RWPE2 (cell line): ENCODE data around the gene ITGAV.
"Not testable (repeated sequence)": the region's sequence is repeated elsewhere in the genome, so short reads cannot be mapped to it uniquely, and the experiment has no call there.

ENCODE experiments used
- ATAC-seq: fragments of 200-7000 bp; cut with Tn5 transposase; 3 replicates; pipeline ENCODE4 v1.9.1; 2021; ENCODE audit warnings: low read depth
- DNase-seq: peaks from one replicate; pipeline ENCODE4 v3.0.0-alpha.2; 2020; ENCODE audit warnings: low spot score
- H3K27ac ChIP-seq: fragments of 450-650 bp; 2 replicates; pipeline ENCODE4 v1.5.1; 2017; ENCODE audit warnings: mild to moderate bottlenecking; ENCODE audit not compliant: poor library complexity, severe bottlenecking
- H3K27me3 ChIP-seq: fragments of 250-450 bp; sonication (Bioruptor Pico); 2 replicates; pipeline ENCODE4 v1.5.1; 2021; ENCODE audit warnings: mild to moderate bottlenecking, moderate library complexity; ENCODE audit not compliant: insufficient read depth, poor library complexity, severe bottlenecking
- H3K36me3 ChIP-seq: fragments of 250-450 bp; sonication (Bioruptor Pico); 2 replicates; pipeline ENCODE4 v1.5.1; 2020; ENCODE audit warnings: low read depth, mild to moderate bottlenecking, moderate library complexity
- H3K4me1 ChIP-seq: fragments of 250-450 bp; sonication (Bioruptor Pico); 2 replicates; pipeline ENCODE4 v1.5.1; 2021; ENCODE audit warnings: mild to moderate bottlenecking, moderate library complexity; ENCODE audit not compliant: insufficient read depth, poor library complexity, severe bottlenecking
- H3K4me3 ChIP-seq: fragments of 250-450 bp; sonication (Bioruptor Pico); 2 replicates; pipeline ENCODE4 v1.5.1; 2021; ENCODE audit warnings: mild to moderate bottlenecking, moderate library complexity; ENCODE audit not compliant: severe bottlenecking
- H3K9me3 ChIP-seq: fragments of 250-450 bp; sonication (Bioruptor Pico); 2 replicates; pipeline ENCODE4 v1.5.1; 2021; ENCODE audit warnings: mild to moderate bottlenecking, moderate library complexity; ENCODE audit not compliant: severe bottlenecking
- CTCF ChIP-seq: fragments of 450-650 bp; IDR thresholded peaks from one replicate; pipeline ENCODE4 v1.5.1; 2017; ENCODE audit warnings: mild to moderate bottlenecking, moderate library complexity; ENCODE audit not compliant: poor library complexity, severe bottlenecking

Gene ITGAV

GRCh38 chr2:186561467-186562208 lies 28.2 kb upstream of the ITGAV start:
- TF ChIP-seq CTCF: no peak
- Histone ChIP-seq H3K4me3 (no peak overlapping the region), H3K4me1 (no peaks in the 10 kb centered on the region), H3K9me3 (no peaks in the 10 kb centered on the region), H3K27me3 (no peaks in the 10 kb centered on the region), H3K27ac (no peak overlapping the region), H3K36me3 (no peaks in the 10 kb centered on the region)
- no peak for DNase-seq
- ATAC-seq: no peak

GRCh38 chr2:186562209-186562578 lies 27.7 kb upstream of the ITGAV start:
- TF ChIP-seq CTCF: no peak
- Histone ChIP-seq H3K27ac (no peak overlapping the region), H3K4me3 (no peak overlapping the region), H3K36me3 (no peaks in the 10 kb centered on the region), H3K4me1 (no peaks in the 10 kb centered on the region), H3K9me3 (no peaks in the 10 kb centered on the region), H3K27me3 (no peaks in the 10 kb centered on the region)
- ATAC-seq (no peak), DNase-seq (no peak)

DNA sequence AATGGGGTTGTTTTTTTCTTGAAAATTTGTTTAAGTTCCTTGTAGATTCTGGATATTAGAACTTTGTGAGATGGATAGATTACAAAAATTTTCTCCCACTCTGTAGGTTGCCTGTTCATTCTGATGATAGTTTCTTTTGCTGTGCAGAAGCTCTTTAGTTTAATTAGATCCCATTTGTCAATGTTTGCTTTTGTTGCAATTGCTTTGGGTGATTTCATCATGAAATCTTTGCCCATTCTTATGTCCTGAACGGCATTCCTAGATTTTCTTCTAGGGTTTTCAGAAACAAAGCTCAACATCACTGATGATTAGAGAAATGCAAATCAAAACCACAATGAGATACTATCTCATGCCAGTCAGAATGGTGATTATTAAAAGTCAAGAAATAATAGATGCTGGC lies 21.3 kb upstream of the ITGAV start:
- ATAC-seq, H3K27me3 ChIP-seq, H3K4me3 ChIP-seq, H3K36me3 ChIP-seq, DNase-seq, H3K27ac ChIP-seq, H3K9me3 ChIP-seq: not testable (repeated sequence)
- H3K4me1 ChIP-seq: peaks cover 23% of the 10 kb centered on the region

DNA sequence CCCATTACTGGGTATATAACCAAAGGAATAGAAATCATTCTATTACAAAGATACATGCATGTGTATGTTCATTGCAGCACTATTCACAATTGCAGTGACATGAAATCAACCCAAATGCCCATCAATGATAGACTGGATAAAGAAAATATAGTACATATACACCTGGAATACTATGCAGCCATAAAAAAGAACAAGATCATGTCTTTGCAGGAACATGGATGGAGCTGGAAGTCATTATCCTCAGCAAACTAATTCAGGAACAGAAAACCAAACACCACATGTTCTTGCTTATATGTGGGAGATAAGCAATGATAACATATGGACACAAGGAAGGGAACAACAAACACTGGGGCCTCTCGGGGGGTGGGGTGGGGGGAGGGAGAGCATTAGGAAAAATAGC lies 20.7 kb upstream of the ITGAV start:
- not testable (repeated sequence) for H3K9me3 ChIP-seq, H3K36me3 ChIP-seq, H3K27ac ChIP-seq, DNase-seq, H3K4me3 ChIP-seq, ATAC-seq, H3K27me3 ChIP-seq
- H3K4me1 ChIP-seq: peaks cover 23% of the 10 kb centered on the region

DNA sequence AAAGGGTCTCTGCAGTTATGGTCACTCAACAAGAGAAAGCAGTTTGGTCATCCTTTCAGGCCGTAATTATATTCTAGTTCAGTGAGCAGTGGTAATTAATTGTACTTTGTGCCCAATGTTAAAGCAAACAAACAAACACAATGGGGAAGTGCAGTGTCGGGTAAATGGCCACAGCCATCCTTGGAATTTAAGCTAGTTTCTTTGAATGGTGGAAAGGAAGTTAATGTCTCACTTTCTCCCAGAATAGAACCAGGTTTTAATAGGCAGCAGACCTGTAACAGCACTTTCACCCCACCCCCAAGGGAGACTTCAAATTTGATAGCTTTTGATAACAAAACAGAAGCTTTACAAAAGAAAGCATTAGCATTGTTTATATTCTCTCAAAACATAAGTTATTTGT lies 20.0 kb upstream of the ITGAV start:
- no peak for TF ChIP-seq CTCF
- ATAC-seq: no peak
- peak overlapping the region; percentile 19 for H3K27ac ChIP-seq
- no peak for DNase-seq
- no peaks in the 10 kb centered on the region for H3K36me3 ChIP-seq
- no peaks in the 10 kb centered on the region for H3K9me3 ChIP-seq
- H3K4me1 ChIP-seq: peaks cover 26% of the 10 kb centered on the region
- H3K27me3 ChIP-seq: no peaks in the 10 kb centered on the region
- no peak overlapping the region for H3K4me3 ChIP-seq

DNA sequence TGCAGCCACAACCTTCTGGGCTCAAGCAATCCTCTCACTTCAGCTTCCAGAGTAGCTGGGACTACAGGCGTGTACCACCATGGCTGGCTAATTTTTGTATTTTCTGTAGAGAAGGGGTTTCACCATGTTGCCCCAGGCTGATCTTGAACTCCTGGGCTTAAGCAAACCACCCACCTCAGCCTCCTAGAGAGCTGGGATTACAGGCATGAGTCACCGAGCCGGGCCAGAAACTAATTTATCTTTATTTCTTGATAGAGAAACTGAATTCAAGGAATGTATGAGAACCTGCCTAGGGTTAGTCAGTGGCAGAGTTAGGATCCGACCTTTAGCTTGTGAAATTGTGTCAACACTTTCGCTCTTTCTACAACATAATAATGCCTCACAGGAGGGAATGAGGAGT lies 19.3 kb upstream of the ITGAV start:
- Histone ChIP-seq H3K9me3 (no peaks in the 10 kb centered on the region), H3K27ac (peak overlapping the region; percentile 19), H3K36me3 (no peaks in the 10 kb centered on the region), H3K4me3 (no peak overlapping the region), H3K27me3 (no peaks in the 10 kb centered on the region), H3K4me1 (peaks cover 31% of the 10 kb centered on the region)
- TF ChIP-seq CTCF: no peak
- DNase-seq (peak; percentile 52), ATAC-seq (peak; percentile 76)
